Tibial artery (tissue), 4 donors: ENCODE results near the gene KLHDC8A.

Source experiments
- DNase-seq, 2 donors: peaks; one replicate each; pipeline ENCODE4 v3.0.0-alpha.2; 2019
- H3K27ac ChIP-seq, 2 donors: fragments of 200-600 bp; sonication (generic) in 1 of 2; 1 replicate in 1 of 2; 2 replicates in 1 of 2; pipeline ENCODE4 v1.5.1; 2018 to 2019; ENCODE audit warnings: mild to moderate bottlenecking in 1 of 2
- H3K27me3 ChIP-seq, 2 donors: fragments of 200-600 bp; sonication (generic) in 1 of 2; one replicate each; pipeline versions ENCODE4 v1.5.1 to v1.6.0; 2016 to 2019
- H3K36me3 ChIP-seq, 3 donors: fragments of 200-600 bp; sonication (generic) in 2 of 3; one replicate each; pipeline ENCODE4 v1.5.1; 2016 to 2019; ENCODE audit warnings: mild to moderate bottlenecking in 2 of 3
- H3K4me1 ChIP-seq, 4 donors: fragments of 200-600 bp; sonication (generic) in 2 of 4; 1 replicate in 3 of 4; 2 replicates in 1 of 4; pipeline ENCODE4 v1.5.1; 2016 to 2019
- H3K4me3 ChIP-seq, 2 donors: fragments of 200-600 bp; sonication (generic) in 1 of 2; 1 replicate in 1 of 2; 2 replicates in 1 of 2; pipeline ENCODE4 v1.5.1; 2018 to 2019; ENCODE audit warnings: mild to moderate bottlenecking in 2 of 2
- H3K9me3 ChIP-seq, 3 donors: fragments of 200-600 bp; sonication (generic) in 1 of 3; one replicate each; pipeline ENCODE4 v1.5.1; 2016 to 2019
- intact Hi-C: fragments of 100-400 bp; cut with DNase I; formaldehyde crosslinking; loops from one replicate; pipeline ENCODE4 v1.15.0; 2023; ENCODE audit warnings: low total_unique reads
- TF ChIP-seq, protein P1 (sequence below), 2 experiments: fragments of 200-600 bp in 1 of 2; fragments of 450-650 bp in 1 of 2; IDR thresholded peaks; one replicate each; pipeline ENCODE4 v1.5.1; 2017 to 2019; ENCODE audit warnings: antibody characterized with exemption in 2 of 2, mild to moderate bottlenecking in 1 of 2, moderate library complexity in 1 of 2

Gene KLHDC8A

DNA sequence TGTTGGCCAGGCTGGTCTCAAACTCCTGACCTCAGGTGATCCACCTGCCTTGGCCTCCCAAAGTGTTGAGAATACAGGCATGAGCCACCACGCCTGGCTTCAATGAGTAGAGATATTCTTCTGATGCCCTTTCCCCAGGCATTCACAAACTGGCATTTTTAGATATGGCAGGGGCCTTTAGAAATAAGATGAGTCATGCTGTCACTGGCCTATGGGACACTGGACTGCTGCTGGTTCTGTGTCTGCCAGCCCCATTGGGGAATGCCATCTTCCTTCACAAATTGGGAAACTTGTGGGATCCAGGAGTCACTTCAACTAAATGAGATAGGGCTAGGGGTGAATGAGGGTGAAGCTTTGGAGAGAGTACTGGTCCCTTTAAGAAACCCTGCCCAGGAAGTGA, 16.0 kb downstream of the KLHDC8A start:
- H3K27ac ChIP-seq, result no peak overlapping the region
- no peak overlapping the region for H3K4me3 ChIP-seq
- no peak for DNase-seq
- H3K9me3 ChIP-seq, result no peaks in the 10 kb centered on the region
- H3K4me1 ChIP-seq, result peaks cover 0 to 15% (median 13%) of the 10 kb centered on the region in 4 donors
- TF ChIP-seq, protein P1, sequence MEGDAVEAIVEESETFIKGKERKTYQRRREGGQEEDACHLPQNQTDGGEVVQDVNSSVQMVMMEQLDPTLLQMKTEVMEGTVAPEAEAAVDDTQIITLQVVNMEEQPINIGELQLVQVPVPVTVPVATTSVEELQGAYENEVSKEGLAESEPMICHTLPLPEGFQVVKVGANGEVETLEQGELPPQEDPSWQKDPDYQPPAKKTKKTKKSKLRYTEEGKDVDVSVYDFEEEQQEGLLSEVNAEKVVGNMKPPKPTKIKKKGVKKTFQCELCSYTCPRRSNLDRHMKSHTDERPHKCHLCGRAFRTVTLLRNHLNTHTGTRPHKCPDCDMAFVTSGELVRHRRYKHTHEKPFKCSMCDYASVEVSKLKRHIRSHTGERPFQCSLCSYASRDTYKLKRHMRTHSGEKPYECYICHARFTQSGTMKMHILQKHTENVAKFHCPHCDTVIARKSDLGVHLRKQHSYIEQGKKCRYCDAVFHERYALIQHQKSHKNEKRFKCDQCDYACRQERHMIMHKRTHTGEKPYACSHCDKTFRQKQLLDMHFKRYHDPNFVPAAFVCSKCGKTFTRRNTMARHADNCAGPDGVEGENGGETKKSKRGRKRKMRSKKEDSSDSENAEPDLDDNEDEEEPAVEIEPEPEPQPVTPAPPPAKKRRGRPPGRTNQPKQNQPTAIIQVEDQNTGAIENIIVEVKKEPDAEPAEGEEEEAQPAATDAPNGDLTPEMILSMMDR (IDR thresholded peaks at IDR 0.05), result no peak
- intact Hi-C loops, result no loop called here
- peaks cover 0 to 35% of the 10 kb centered on the region in 2 donors for H3K27me3 ChIP-seq
- H3K36me3 ChIP-seq, result no peaks in the 10 kb centered on the region

DNA sequence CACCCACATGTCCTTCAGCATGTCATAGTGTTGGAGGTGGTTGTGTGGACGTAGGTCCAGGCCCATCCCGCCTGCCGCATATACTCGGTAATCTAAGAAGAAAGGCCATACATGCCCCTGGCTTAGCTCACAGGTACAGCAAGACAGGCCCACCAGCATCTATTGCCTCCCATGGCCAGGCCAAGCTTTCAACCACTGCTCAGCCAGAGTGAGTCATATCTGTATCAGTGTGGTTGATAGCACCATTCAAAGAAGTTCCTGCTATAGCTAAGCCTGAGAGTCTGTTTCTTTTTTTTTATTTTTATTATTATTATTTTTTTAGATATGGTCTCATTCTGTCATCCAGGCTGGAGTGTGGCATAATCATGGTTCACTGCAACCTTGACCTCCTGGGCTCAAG, 17.0 kb downstream of the KLHDC8A start:
- DNase-seq, result no peak
- H3K27ac ChIP-seq, result no peak overlapping the region
- H3K4me1 ChIP-seq, result peaks cover 0 to 15% (median 13%) of the 10 kb centered on the region in 4 donors
- no peaks in the 10 kb centered on the region for H3K36me3 ChIP-seq
- no peaks in the 10 kb centered on the region for H3K9me3 ChIP-seq
- intact Hi-C loops, result no loop called here
- H3K4me3 ChIP-seq, result no peak overlapping the region
- TF ChIP-seq, protein P1 (IDR thresholded peaks at IDR 0.05), result no peak
- peaks cover 0 to 29% of the 10 kb centered on the region in 2 donors for H3K27me3 ChIP-seq

DNA sequence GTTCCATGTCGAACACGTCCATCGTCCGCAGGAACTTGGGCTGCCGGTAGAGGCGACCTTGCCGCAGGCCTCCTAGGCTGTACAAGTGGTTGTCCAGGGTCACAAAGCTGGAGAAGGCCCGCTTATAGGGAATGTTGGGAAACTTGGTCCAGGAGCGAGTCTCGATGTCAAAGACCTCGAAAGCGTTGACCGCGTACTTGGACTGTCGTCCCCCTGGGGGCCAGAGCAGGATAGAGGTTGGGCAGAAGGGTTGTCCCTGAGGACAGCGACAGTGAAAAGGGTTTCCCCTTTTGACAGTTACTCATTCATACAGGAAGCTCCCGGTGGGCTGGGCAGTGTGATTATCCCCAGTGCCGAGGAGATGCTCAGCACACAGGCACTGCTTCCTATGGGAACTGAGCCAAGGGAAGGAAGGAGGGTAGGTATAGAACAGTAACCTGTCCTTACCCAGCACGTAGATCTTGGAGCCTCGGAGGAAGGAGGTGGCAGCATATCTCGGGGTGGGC, 17.5 kb downstream of the KLHDC8A start:
- H3K4me1 ChIP-seq, result peaks cover 0 to 11% (median 11%) of the 10 kb centered on the region in 4 donors
- no peak for DNase-seq
- intact Hi-C loops, result no loop called here
- no peak overlapping the region for H3K4me3 ChIP-seq
- H3K27ac ChIP-seq, result no peak overlapping the region
- peaks cover 0 to 25% of the 10 kb centered on the region in 2 donors for H3K27me3 ChIP-seq
- TF ChIP-seq, protein P1 (IDR thresholded peaks at IDR 0.05), result no peak
- no peaks in the 10 kb centered on the region for H3K9me3 ChIP-seq
- H3K36me3 ChIP-seq, result no peaks in the 10 kb centered on the region

DNA sequence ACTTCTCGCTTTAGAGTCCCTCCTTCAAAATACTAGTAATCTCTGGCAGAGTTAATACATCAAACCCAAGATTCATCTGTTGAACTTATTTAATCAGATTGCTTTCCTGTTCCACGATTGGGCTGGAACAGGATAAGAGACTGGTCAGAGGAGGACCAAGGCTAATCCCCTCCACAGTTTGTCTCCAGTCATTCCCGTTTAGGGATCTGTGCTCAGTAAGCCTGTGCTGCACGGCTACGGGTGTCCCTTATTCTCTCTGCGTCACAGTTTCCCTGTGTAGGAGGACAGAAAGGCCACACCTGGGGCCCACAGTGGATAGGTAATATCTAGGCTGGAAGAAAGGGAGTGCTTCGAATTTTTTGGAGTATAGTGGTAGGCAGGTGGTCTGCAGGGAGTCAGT, 18.7 kb downstream of the KLHDC8A start:
- TF ChIP-seq, protein P1 (IDR thresholded peaks at IDR 0.05), result no peak
- H3K27ac ChIP-seq, result no peak overlapping the region
- no peaks in the 10 kb centered on the region for H3K9me3 ChIP-seq
- intact Hi-C loops, result no loop called here
- H3K4me3 ChIP-seq, result no peak overlapping the region
- H3K36me3 ChIP-seq, result no peaks in the 10 kb centered on the region
- no peaks in the 10 kb centered on the region for H3K4me1 ChIP-seq
- H3K27me3 ChIP-seq, result peaks cover 0 to 13% of the 10 kb centered on the region in 2 donors
- no peak for DNase-seq

DNA sequence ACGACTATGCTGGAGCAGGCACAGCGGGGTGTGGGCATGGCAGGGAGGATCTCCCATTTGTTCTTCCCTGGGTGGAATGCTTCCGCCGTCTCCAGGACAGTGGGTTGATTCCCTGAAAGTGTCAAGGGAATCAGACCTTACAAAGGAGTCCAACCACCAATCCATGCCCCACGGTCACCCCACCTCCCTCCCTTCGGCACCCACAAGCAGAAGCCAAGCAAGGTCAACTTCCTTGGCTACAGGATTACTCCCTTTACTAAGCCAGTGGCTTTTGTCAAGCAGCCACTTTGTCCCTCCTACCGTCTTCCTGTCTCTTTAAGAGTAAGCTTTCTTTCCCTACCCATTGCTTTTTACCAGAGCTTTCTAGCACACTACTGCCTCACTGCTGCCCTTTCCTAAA, 19.2 kb downstream of the KLHDC8A start:
- Histone ChIP-seq H3K36me3 (no peaks in the 10 kb centered on the region), H3K4me3 (no peak overlapping the region), H3K27me3 (peaks cover 0 to 8% of the 10 kb centered on the region in 2 donors), H3K9me3 (no peaks in the 10 kb centered on the region), H3K4me1 (no peaks in the 10 kb centered on the region), H3K27ac (no peak overlapping the region)
- DNase-seq, result no peak
- TF ChIP-seq, protein P1 (IDR thresholded peaks at IDR 0.05), result no peak
- intact Hi-C loops, result no loop called here

DNA sequence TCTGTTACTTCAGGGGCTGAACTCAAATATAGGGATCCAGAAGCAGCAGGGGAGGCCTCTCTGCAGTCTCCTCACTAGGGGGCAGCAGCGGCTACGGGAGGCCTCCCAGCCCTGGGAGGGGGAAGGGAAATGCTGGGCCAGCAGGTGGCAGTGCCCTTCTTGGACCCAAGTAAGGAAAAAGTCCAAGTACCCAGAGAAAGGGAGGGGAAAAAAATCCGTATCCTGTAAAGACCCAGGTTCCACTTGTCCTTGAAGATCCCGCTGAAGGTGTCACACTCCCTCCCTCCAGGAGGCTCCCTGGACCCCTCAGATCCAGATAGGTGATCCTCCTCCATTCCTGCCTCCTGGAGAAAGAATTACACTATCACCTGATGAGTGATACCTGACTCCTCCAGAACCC, 21.0 kb downstream of the KLHDC8A start:
- intact Hi-C loops, result no loop called here
- no peaks in the 10 kb centered on the region for H3K4me1 ChIP-seq
- no peaks in the 10 kb centered on the region for H3K36me3 ChIP-seq
- TF ChIP-seq, protein P1 (IDR thresholded peaks at IDR 0.05), result peak; percentile 77 to 84
- H3K4me3 ChIP-seq, result no peak overlapping the region
- DNase-seq, result peak; percentile 48 to 80
- no peak overlapping the region for H3K27ac ChIP-seq
- H3K27me3 ChIP-seq, result peaks cover 0 to 4% of the 10 kb centered on the region in 2 donors
- no peaks in the 10 kb centered on the region for H3K9me3 ChIP-seq
